H4 (cell line): ENCODE data around the gene HTRA3. TPM values are rescaled to one million over a fixed set of nuclear protein-coding genes. Genes with fewer than 3 reads are reported as not detected.
A peak's percentile ranks its signal among the peaks of the same experiment; 100 is the strongest.

Experiments
- DNase-seq: peaks from one replicate; pipeline ENCODE4 v3.0.0-alpha.2; 2015; ENCODE audit warnings: low spot score
- total RNA-seq: library from RNA; depleted of rRNA; stranded (reverse); fragments of >200 nt; shearing (Covaris generic); gene quantifications from 2 replicates; pipeline ENCODE4 v1.2.3, GENCODE V29; 2014

The HTRA3 gene
- total RNA-seq, 1 experiment from 2014 or later: 6.7 TPM

DNA sequence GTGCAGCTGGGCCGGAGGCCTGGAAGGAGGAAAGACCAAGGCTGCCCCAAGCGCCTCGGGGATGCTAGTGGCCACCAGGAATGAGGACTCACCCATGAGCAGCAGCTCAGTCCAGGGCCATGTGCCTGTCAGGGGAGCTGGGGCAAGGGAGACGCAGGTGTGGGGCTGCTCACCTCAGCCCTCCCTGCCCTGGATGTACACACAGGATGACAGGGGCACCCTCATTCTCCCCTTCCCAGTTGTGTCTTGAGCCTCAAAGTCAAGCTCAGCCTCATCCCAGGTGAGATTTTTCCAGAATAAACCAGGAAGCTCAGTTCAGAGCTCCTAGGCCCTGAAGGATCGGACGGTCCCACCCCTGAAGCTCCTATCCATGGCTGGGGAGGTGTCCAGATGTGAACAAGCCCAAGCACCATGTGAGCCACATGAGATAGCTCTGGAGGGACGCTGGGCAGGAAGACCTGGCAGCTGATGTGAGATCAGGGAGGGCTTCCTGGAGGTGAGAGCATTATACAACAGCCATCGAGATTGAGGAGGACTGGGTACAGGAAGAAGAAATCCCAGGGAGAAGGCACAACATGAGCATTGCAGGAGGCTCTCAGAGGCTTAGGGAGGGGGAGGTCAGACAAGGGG, 23.0 kb downstream of the HTRA3 start:
- DNase-seq: no peak

DNA sequence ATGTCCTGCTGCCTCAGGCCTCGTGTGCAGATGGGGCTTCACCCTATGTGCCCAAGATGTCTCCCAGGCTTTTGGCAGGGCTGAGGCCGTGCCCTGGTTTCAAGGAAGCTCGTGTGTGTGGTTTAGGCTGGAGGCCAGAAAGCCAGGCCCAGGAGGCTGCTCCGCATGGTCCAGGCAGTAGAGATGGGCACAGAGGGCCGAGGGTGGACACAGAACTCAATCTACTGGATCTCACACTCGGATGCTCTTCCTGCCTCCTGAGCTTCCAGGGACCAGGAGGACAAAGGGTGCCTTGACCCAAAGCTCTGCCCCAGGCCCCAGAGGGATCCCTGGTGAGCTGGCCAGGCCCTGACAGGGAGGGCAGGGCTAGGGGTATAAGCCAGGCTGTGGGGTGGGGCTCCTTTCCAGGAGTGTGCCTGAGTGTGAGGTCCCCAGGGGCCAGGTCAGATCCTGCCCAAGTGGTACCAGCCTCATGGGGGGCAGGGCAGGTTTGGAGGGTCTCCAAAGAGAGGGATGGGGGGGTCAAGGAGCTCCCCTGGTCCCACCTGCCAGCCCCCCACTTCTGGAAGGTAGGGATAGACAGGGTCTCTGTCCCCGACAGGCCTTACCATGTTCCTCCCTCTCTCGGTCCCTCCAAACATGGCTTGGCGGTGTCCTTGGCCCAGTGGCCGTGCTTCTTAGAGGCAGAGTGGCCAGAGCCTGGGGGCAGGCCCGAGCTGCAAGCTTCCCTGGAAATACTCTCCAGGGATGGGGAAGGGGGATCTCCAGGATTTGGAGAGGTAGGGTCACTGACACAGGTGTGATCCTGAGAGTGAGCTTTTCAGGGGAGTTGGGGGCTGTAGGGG, 23.8 kb downstream of the HTRA3 start:
- DNase-seq: no peak

DNA sequence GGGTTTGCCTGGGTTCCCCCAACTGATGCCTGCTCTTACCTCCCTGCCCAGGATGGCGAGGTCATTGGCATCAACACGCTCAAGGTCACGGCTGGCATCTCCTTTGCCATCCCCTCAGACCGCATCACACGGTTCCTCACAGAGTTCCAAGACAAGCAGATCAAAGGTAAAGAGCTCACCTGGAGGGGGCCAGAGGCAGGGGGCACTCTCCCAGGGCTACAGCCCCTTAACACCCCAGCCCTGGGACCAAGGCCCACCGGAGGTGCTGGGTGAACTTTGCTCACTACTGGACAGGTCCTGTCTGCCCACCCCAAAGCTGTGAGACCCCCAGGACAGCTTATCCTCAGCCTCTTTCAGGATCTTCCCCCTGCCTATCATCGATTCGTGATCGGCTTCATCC, 24.5 kb downstream of the HTRA3 start:
- DNase-seq: no peak

DNA sequence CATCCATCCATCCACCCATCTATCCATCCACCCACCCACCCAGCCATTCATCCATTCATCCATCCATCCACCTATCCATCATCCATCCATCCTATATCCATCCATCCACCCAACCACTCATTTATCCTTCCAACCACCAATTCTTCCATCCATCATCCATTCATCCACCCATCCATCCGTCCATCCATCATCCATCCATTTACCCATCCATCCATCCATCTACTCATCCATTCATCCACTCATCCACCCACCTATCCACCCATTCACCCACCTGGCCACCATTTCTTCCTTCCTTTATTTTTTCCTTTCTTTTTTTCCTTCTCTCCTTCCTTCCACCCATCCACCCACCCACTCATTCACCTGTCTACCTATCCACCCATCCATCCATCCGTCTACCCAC, 25.2 kb downstream of the HTRA3 start:
- no peak for DNase-seq

DNA sequence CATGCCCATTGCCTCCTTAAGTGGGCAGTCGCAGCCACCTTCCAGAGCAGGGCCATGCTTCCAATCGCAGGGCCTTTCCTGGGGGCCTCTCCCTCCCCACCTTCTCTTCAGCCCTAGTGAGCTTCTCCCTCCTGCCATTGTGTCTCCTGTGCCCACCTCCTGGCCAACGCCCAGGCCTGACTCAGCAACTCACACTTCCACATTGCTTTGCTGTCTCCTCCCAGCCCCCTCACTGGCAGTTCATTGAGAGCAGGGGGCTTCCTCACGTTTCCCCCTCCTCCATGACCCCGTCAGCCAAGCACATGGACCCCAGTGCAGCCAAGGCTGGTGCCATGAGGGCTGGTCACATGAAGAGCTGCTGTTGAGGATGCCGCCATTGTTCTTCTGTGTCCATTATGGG, 25.9 kb downstream of the HTRA3 start:
- DNase-seq: no peak

DNA sequence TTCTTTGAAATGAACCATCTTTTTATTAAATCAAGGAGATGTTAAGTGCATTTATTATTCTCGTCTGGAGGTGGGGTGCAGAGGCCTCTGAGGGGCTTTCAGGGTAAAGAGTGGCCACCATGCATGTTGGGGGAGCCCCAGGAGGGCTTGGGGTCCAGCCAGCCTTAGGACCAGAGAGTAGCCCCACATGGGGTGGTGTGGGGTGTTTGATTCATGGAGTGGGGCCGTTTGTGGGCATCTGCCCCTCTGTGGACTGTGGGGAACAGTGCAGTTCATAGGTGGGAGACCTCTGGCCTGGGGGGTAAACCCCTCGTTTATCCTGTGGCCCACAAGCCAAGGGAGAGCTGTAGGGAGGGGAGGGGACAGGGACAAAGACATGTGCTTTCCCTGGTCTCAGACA, 26.9 kb downstream of the HTRA3 start:
- DNase-seq: no peak

DNA sequence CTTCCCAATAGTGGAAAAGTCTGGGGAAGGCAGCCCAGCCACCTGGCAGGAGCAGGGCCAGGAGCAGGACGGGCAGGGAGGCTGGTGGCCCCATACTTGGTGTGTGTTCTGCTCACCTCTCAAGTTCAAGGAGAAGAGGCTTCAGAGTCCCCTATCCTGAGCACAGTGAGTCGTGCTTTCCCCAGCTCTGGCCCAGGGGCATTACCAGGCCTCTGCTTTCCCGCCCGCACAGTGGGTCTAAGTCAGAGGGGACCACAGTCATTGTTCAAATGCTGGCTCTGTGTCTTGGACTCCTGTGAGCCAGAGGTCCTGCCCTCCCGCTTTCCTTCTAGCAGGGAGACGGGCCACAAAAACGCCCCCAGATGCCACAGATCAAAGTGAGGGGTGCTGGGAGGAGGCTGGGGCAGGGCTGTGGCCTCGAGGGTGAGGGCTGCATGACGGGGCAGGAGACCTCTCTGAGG, 27.6 kb downstream of the HTRA3 start:
- no peak for DNase-seq

DNA sequence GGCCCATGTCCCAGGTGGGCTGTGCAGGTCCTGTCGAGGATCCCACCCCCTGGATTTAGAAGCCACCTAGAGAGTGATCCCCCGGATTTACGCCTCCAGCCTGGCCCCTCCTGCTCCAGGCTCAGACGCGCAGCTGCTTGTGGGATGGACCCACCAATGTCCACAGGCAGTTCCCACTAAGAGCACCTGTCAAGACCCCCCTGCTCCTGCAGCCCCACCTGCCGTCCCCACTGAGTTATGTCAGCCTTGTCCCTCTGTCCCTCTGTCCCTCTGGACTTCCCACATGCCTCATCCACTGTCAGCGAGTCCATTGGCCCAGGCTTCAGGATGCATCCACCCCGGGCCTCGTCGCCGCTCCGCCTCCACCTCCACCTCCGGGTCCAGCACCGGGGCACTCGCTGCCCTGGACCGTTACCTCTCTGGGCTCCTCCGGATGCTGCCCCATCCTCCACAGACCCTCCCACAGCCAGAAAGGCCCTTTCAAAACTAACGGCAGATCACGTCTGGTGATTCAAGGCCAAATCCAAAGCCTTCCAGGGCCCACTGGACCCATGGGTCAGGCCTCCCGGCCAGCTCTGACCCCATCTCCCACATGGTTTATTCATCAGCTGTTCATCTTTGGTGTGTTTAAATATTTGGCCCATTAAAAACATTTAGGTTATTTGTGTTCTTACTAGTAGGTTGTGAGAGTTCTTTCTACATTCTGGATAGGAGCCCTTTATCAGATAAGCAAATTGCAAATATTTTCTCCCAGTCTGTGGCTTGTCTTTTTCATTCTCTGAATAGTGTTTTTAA, 28.3 kb downstream of the HTRA3 start:
- no peak for DNase-seq

DNA sequence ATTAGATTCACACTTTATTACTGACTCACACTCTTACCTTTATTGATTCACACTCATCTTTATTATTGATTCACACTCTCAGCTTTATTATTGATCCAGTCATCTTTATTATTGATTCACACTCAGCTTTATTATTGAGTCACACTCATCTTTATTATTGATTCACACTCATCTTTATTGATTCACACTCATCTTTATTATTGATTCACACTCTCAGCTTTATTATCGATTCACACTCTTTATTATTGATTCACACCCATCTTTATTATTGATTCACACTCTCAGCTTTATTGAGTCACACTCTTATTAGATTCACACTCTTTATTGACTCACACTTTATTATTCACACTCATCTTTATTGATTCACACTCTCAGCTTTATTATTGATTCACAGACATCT, 31.3 kb downstream of the HTRA3 start:
- DNase-seq: no peak

DNA sequence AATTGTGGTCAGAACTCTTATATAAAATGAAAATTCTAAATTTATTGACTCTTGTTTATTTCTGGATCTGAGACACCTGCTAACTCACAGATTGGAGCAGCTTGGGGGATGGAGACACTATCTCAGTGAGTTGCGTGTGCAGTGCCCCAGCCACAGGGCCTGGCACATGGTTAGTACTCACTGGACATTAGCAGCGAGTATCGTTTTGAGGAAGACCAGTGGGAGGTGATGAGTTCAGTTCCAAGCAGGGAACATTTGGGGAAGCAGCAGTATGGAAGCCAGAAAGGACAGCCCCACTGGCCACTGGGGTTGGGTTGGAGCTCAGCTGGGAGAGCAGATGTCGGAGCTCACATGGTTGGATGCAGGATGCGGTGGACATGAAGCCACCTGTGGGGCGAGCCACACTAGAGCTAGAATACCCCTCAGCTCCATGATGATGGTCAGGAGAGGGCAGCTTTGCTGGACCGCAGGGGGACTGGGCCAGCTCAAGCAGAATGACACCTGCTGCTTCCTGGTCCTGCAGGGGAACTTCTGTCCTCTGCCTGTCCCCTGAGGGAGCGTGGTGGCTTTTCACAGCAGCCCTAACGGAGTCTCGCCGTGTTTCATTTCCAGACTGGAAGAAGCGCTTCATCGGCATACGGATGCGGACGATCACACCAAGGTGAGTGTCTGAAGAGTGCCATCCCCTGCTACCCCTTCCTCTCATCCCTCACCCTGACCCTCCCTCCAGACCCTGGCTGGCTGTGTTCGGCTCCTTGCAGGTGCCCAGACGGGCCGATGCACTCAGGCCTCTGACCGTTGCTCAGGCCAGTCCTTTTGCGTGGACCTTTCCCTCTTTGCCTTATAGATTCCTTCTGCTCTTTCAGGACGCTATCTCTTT, 32.5 kb downstream of the HTRA3 start:
- no peak for DNase-seq

DNA sequence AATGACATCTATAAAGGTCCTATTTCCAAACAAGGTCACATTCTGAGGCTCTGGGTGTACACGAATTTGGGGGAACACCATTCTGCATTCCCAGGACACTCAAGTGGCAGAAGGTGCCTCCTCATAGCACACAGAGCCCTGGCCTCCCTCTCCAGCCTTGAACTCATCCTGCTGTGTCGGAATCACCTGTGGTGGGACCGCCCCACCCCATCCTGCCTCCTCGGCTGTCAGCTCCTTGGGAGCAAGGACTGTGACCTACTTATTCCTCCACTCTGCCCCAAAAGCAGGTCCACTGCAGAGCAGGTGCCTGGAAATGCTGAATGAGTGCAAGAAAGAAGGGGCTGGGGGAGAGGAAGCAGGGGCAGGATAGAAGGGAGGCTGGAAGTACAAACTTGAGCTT, 33.5 kb downstream of the HTRA3 start:
- no peak for DNase-seq

DNA sequence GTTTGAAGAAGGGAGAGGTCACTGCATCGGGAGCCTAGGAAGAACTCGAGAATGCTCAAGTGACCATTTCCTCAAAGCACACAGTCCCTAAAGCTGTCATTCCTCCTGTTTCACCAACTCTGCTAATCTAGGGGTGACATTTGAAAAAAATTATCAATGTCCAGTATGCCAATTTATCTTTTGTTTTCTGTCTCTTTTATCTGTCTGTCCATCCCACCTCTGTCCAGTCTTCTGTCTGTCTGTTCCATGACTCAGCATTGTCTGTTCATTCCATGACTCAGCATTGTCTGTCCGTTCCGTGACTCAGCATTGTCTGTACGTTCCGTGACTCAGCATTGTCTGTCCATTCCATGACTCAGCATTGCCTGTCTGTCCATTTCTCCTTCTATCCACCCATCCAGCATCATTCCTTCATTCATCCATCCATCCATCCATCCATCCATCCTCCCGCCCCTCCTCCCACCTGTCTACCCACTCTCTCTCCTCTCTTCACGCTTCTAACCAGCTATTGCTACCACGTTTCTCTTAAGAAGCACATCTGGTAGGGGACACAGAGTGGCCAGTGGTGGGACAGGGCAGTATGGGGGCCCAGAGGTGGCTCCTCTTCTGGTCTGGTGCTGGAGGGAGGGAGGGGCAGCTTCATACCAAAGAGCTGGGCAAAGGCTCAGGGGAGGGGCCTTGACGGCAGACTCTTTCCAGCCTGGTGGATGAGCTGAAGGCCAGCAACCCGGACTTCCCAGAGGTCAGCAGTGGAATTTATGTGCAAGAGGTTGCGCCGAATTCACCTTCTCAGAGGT, 34.1 kb downstream of the HTRA3 start:
- DNase-seq: peak; percentile 92

DNA sequence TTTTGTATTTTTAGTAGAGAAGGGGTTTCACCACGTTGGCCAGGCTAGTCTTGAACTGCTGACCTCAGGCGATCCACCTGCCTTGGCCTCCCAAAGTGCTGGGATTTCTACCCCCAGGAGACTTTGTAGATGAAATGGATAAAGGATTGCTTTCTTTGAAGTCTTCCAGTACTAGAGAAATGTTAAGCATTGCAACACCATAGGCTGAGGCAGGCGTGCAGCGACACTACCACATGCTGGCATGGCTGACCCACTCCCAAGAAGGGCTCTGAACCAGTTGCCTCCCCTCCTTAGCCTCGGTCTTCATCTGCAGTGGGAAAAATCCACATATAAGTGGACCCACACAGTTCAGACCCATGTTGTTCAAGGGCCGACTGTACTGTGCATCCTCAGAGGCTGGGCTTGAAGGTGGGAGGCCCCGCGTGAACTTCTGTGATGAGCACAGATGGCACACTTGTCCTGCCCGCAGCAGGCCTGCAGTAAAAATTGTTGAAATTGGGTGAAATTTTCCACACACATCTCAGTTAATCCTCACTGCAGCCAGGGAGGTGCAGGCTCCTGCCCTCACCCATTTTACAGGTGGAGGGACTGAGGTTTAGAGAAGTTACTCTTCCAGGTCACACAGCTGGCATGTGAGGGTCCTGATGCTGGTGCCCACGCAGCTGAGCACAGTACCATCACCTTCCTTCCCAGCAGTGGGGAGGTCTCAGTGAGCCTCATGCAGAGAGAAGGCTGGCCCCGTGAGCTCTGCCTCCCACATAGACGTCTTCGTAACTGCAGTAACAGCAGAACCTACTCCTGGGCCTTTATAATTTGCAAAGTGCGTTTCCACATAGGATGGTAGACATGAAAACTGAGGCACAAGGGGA, 35.5 kb downstream of the HTRA3 start:
- no peak for DNase-seq

DNA sequence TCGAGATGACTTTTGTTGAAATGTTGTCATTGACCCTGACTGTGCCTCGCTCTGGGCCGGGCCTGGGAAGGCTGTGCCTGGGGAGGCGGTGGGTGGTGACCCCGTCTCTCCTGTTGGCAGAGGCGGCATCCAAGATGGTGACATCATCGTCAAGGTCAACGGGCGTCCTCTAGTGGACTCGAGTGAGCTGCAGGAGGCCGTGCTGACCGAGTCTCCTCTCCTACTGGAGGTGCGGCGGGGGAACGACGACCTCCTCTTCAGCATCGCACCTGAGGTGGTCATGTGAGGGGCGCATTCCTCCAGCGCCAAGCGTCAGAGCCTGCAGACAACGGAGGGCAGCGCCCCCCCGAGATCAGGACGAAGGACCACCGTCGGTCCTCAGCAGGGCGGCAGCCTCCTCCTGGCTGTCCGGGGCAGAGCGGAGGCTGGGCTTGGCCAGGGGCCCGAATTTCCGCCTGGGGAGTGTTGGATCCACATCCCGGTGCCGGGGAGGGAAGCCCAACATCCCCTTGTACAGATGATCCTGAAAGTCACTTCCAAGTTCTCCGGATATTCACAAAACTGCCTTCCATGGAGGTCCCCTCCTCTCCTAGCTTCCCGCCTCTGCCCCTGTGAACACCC, 36.4 kb downstream of the HTRA3 start:
- DNase-seq: no peak

DNA sequence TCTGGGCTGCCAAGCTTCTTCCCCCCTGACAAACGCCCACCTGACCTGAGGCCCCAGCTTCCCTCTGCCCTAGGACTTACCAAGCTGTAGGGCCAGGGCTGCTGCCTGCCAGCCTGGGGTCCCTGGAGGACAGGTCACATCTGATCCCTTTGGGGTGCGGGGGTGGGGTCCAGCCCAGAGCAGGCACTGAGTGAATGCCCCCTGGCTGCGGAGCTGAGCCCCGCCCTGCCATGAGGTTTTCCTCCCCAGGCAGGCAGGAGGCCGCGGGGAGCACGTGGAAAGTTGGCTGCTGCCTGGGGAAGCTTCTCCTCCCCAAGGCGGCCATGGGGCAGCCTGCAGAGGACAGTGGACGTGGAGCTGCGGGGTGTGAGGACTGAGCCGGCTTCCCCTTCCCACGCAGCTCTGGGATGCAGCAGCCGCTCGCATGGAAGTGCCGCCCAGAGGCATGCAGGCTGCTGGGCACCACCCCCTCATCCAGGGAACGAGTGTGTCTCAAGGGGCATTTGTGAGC, 37.0 kb downstream of the HTRA3 start:
- no peak for DNase-seq

DNA sequence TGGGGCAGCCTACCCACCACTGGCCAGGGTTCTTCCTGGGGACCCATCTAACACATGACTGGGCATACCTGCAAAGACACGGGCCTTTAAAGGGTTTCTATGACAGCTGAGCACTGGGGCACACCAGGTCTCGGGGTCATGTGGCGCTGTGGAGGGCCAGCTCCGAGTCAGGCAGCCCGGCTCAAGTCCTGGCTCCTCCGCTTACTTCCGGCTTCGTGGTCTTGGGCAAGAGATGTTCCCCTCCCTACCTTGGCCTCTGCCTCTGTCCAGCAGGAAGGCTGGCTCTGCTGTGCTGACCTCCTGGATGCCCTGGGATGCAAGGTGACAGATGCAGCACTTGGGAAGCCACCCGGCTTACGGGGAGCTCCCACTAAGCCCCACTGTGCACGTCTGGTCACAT, 37.6 kb downstream of the HTRA3 start:
- DNase-seq: no peak

DNA sequence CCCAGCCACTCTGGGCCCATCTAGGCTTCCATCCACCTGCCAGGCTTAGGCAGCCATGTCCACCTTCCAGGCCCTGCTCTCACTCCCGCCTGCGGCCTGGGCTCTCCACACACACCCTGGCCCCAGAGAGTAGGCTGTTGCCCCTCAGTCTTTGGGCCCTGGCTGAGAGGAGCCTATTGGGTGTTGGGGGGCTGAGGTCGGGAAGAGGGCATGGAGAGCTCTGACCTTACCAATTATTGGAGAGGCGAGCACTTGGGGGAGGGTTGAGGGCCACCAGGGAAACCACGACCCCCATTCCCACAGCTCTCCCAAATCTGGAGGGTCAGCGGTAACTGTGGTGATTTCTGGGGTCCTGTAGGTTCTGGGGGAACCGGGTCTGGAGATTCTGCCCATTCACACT, 38.2 kb downstream of the HTRA3 start:
- DNase-seq: no peak

DNA sequence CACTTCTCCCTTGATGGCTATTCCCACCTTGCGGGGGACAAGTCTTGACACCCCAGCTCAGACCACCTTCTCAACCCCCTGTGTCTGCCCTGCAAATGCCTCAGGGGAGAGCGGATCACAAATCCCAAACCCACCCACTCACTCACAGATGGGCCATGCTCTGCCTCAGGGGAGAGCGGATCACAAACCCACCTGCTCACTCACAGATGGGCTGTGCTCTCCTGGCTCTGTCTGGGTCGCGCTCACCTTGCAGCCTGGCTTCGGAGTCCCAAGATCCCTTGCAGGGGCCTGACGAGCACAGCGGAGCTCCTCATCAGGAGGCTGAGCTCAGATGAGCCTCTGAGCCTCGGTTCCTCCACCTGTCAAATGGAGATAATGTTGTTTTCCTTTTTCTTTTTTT, 38.6 kb downstream of the HTRA3 start:
- DNase-seq: no peak
